Testis (tissue), 3 donors: Measurements from ENCODE around the gene WNT16. TPM values are rescaled to one million over a fixed set of nuclear protein-coding genes. Genes with fewer than 3 reads are reported as not detected.

ENCODE experiments used
- DNase-seq: peaks from one replicate; pipeline ENCODE4 v3.0.0-alpha.2; 2019
- H3K27ac ChIP-seq, 2 donors: fragments of 200-600 bp; sonication (generic); one replicate each; pipeline ENCODE4 v1.5.1; 2019
- H3K27me3 ChIP-seq: fragments of 200-600 bp; sonication (generic); one replicate; pipeline ENCODE4 v1.5.1; 2019
- H3K36me3 ChIP-seq: fragments of 200-600 bp; sonication (generic); one replicate; pipeline ENCODE4 v1.5.1; 2017; ENCODE audit warnings: low read depth; ENCODE audit errors: missing control alignments
- H3K4me1 ChIP-seq: fragments of 200-600 bp; sonication (generic); one replicate; pipeline ENCODE4 v1.5.1; 2019
- H3K4me3 ChIP-seq, 2 donors: fragments of 200-600 bp; sonication (generic); one replicate each; pipeline ENCODE4 v1.5.1; 2017 to 2019
- H3K9me3 ChIP-seq: fragments of 200-600 bp; sonication (generic); one replicate; pipeline ENCODE4 v1.5.1; 2017
- POLR2A ChIP-seq: fragments of 450-650 bp; IDR thresholded peaks from one replicate; pipeline ENCODE4 v1.6.1; 2017; ENCODE audit warnings: antibody characterized with exemption, mild to moderate bottlenecking, moderate library complexity
- WGBS, 2 donors: methylation state at CpG; one replicate each; pipeline ENCODE4 v1.1.5; 2018; 5-methylcytosine and 5-hydroxymethylcytosine counted together
- intact Hi-C: fragments of 100-400 bp; cut with DNase I; formaldehyde crosslinking; loops from one replicate; pipeline ENCODE4 v1.15.1; 2023; ENCODE audit warnings: low total_unique reads
- polyA plus RNA-seq: library from polyadenylated mRNA; stranded (reverse); fragments of 350-450 nt; fragmentation: Illumina TruSeq; extraction: RNeasy Lipid Tissue Mini Kit (QIAGEN cat#74804); gene quantifications from one replicate; pipeline ENCODE4 v1.2.3, GENCODE V29; 2014; ENCODE audit warnings: low read depth, low replicate concordance; ENCODE audit not compliant: insufficient read depth
- total RNA-seq, 2 donors: library from RNA; depleted of rRNA; stranded (reverse); fragments of >200 nt; gene quantifications; one replicate each; pipeline ENCODE4 v1.2.3, GENCODE V29; 2016
- TF ChIP-seq, protein P1 (sequence below), 3 experiments: fragments of 450-650 bp in 2 of 3; fragments of 200-600 bp in 1 of 3; sonication (generic) in 1 of 3; IDR thresholded peaks; one replicate each; pipeline ENCODE4 v1.5.1; 2016 to 2019; ENCODE audit warnings: antibody characterized with exemption in 3 of 3, mild to moderate bottlenecking in 2 of 3, moderate library complexity in 1 of 3

Gene WNT16
- total and polyA plus RNA-seq, 3 donors from 2014 or later = 0.12 to 0.51 TPM; not detected in 1

GRCh38 chr7:121329191-121330052, 622 bp downstream of the WNT16 start:
- TF ChIP-seq, protein P1, sequence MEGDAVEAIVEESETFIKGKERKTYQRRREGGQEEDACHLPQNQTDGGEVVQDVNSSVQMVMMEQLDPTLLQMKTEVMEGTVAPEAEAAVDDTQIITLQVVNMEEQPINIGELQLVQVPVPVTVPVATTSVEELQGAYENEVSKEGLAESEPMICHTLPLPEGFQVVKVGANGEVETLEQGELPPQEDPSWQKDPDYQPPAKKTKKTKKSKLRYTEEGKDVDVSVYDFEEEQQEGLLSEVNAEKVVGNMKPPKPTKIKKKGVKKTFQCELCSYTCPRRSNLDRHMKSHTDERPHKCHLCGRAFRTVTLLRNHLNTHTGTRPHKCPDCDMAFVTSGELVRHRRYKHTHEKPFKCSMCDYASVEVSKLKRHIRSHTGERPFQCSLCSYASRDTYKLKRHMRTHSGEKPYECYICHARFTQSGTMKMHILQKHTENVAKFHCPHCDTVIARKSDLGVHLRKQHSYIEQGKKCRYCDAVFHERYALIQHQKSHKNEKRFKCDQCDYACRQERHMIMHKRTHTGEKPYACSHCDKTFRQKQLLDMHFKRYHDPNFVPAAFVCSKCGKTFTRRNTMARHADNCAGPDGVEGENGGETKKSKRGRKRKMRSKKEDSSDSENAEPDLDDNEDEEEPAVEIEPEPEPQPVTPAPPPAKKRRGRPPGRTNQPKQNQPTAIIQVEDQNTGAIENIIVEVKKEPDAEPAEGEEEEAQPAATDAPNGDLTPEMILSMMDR (IDR thresholded peaks at IDR 0.05) = no peak
- TF ChIP-seq POLR2A = no peak
- DNase-seq = no peak
- H3K36me3 ChIP-seq = no peaks in the 10 kb centered on the region
- no peak overlapping the region for H3K27ac ChIP-seq
- 4% methylated on average over 40 to 47 of the region's 47 CpGs for WGBS, 2 donors
- H3K27me3 ChIP-seq = no peaks in the 10 kb centered on the region
- intact Hi-C loops = no loop called here
- peak overlapping the region; percentile 2 to 14 for H3K4me3 ChIP-seq
- no peaks in the 10 kb centered on the region for H3K9me3 ChIP-seq
- peaks cover 7% of the 10 kb centered on the region for H3K4me1 ChIP-seq

DNA sequence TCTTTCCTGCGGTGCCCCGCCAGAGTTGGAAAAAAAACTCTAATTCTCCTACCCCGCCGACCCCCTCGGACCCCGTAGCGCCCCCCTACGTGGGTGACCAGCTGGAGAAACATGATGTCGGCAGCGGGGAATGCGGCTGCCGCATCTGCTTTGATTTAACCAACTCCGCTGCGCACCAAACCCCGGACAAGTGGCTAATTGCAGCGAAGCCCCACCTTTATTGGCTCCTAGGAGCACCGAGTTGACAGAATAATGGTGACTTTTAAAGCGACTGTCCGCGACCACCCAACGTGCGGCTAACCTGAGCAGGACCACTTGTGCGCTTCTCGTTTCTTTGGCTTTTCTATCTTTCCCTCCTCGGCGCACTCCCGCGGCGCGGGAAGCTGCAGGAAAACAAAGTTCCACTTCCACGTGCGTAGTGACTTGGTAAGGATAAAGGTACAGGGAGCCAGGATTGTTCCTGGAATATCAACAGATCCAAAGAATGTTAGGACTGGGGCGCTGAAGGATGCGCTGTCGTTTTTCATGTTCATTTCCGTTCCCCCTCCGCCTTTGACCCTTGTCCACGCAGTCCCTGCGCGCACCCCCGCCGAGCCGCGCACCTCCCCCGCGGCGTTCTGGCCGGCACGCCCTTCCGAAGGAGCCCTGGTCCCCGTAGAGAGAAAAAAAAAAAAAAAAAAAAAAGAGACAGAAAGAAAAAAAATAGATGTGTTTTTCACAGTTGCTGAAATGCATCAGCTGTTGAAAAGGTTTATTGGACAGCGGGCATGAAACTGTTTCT, 1.4 kb downstream of the WNT16 start:
- WGBS, 2 donors = 3% methylated on average over 50 to 51 of the region's 52 CpGs
- intact Hi-C loops = no loop called here
- Histone ChIP-seq H3K9me3 (no peaks in the 10 kb centered on the region), H3K27ac (no peak overlapping the region), H3K36me3 (no peaks in the 10 kb centered on the region), H3K4me1 (peaks cover 7% of the 10 kb centered on the region), H3K27me3 (no peaks in the 10 kb centered on the region), H3K4me3 (peak overlapping the region; percentile 2 to 14)
- TF ChIP-seq, protein P1 (IDR thresholded peaks at IDR 0.05) = no peak
- no peak for TF ChIP-seq POLR2A
- no peak for DNase-seq

DNA sequence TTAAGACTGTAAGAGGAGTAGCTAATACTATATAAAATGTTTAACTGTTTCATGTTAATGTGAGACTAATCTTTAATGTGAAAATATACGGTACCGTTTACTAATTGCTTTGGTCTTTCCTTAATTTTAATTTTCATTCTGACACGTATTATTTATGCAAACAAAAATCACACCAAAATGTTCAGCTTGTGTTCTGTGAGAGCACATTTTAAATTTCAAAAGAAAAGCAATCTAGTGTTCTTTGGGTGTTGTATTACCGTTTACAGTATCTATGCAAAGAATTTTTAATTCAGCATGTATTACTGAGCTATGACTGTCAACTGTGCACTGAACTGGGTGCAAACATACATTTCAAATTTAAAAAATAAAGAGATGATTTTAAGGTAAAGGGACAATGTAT, 2.2 kb downstream of the WNT16 start:
- H3K27ac ChIP-seq = no peak overlapping the region
- intact Hi-C loops = no loop called here
- peaks cover 7% of the 10 kb centered on the region for H3K4me1 ChIP-seq
- no peak overlapping the region for H3K4me3 ChIP-seq
- WGBS, 2 donors = 62 to 71% methylated on average over 4 of the region's 4 CpGs
- no peaks in the 10 kb centered on the region for H3K9me3 ChIP-seq
- H3K27me3 ChIP-seq = no peaks in the 10 kb centered on the region
- DNase-seq = no peak
- TF ChIP-seq, protein P1 (IDR thresholded peaks at IDR 0.05) = no peak
- TF ChIP-seq POLR2A = no peak
- H3K36me3 ChIP-seq = no peaks in the 10 kb centered on the region

DNA sequence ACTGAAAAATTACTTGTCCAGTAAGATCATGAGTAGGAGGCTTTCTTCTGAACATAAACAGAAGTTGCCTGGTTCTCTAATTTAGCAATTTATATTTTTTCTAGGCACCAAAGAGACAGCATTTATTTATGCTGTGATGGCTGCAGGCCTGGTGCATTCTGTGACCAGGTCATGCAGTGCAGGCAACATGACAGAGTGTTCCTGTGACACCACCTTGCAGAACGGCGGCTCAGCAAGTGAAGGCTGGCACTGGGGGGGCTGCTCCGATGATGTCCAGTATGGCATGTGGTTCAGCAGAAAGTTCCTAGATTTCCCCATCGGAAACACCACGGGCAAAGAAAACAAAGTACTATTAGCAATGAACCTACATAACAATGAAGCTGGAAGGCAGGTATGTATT, 2.8 kb downstream of the WNT16 start:
- Histone ChIP-seq H3K4me3 (no peak overlapping the region), H3K27ac (no peak overlapping the region), H3K4me1 (peaks cover 7% of the 10 kb centered on the region), H3K27me3 (no peaks in the 10 kb centered on the region), H3K9me3 (no peaks in the 10 kb centered on the region), H3K36me3 (no peaks in the 10 kb centered on the region)
- TF ChIP-seq, protein P1 (IDR thresholded peaks at IDR 0.05) = no peak
- no peak for TF ChIP-seq POLR2A
- DNase-seq = no peak
- intact Hi-C loops = no loop called here
- 52 to 73% methylated on average over 5 of the region's 5 CpGs for WGBS, 2 donors
